Astrocyte of the cerebellum (primary cell): ENCODE data around the gene GNPTG.
A peak's percentile ranks its signal among the peaks of the same experiment; 100 is the strongest.

Experiments used
- DNase-seq: peaks from one replicate; pipeline ENCODE4 v3.0.0-alpha.2; 2011; ENCODE audit warnings: low read depth
- H3K4me3 ChIP-seq: 2 replicates; pipeline ENCODE4 v1.5.1; 2011; ENCODE audit warnings: mild to moderate bottlenecking, low read depth, low read length, moderate library complexity
- CTCF ChIP-seq: IDR thresholded peaks from 2 replicates; pipeline ENCODE4 v1.5.1; 2012; ENCODE audit warnings: low read length, low read depth, moderate library complexity, mild to moderate bottlenecking; ENCODE audit errors: missing control alignments
- in situ Hi-C: cut with HindIII; loops from 2 replicates; pipeline ENCODE4 v1.10.0; 2017; ENCODE audit warnings: low sequenced_read_pairs

GNPTG gene

GRCh38 chr16:1330260-1330914, 21.3 kb upstream of the GNPTG start:
- in situ Hi-C loops, result no loop called here
- peak; percentile 36 for TF ChIP-seq CTCF
- H3K4me3 ChIP-seq, result no peak overlapping the region
- DNase-seq, result no peak

- DNase-seq, result no peak
- in situ Hi-C loops, result no loop called here
- no peak overlapping the region for H3K4me3 ChIP-seq
- no peak for TF ChIP-seq CTCF
Measured at GRCh38 chr16:1330931-1331711, 20.6 kb upstream of the GNPTG start.

GRCh38 chr16:1331712-1332617, 19.8 kb upstream of the GNPTG start:
- in situ Hi-C loops, result no loop called here
- no peak for TF ChIP-seq CTCF
- peak; percentile 11 for DNase-seq
- H3K4me3 ChIP-seq, result no peak overlapping the region

GRCh38 chr16:1332618-1333148, 19.0 kb upstream of the GNPTG start:
- DNase-seq, result no peak
- no peak for TF ChIP-seq CTCF
- in situ Hi-C loops, result no loop called here
- no peak overlapping the region for H3K4me3 ChIP-seq

- in situ Hi-C loops, result no loop called here
- no peak for TF ChIP-seq CTCF
- no peak within 1 kb of the TSS for H3K4me3 ChIP-seq
- no peak for DNase-seq
Measured at GRCh38 chr16:1333149-1333812, 18.4 kb upstream of the GNPTG start, which contains the start of gene BAIAP3. Gene BAIAP3, plus strand, starts transcription at chr16:1333645. Its CDS starts 4,905 bp downstream, at chr16:1338550.
